Activated CD4-positive, alpha-beta T cell treated with anti-CD3 and anti-CD28 coated beads for 36 hours (primary cell): ENCODE data around the gene LETM1. TPM values are rescaled to one million over a fixed set of nuclear protein-coding genes. Genes with fewer than 3 reads are reported as not detected.

Experiments
- ATAC-seq: fragments of 200-7000 bp; cut with Tn5 transposase; one replicate; pipeline ENCODE4 v1.10.0; 2021; ENCODE audit warnings: mild to moderate bottlenecking, moderate library complexity
- CTCF ChIA-PET: fragments of 350-600 bp; sonication (Branson Sonifier 250); formaldehyde crosslinking; loops from one replicate; lab custom pipeline; 2021; ENCODE audit warnings: antibody characterized with exemption; lab: Charles Lee
- POLR2A ChIA-PET: fragments of 350-600 bp; sonication (Branson Sonifier 250); formaldehyde crosslinking; loops from one replicate; lab custom pipeline; 2021; ENCODE audit warnings: antibody characterized with exemption, inconsistent platforms; lab: Charles Lee
- DNase-seq: peaks from one replicate; pipeline ENCODE4 v3.0.0-alpha.2; 2020
- H3K27ac Mint-ChIP-seq: one replicate; pipeline ENCODE4 v1.8.0; 2021; ENCODE audit warnings: mixed read lengths
- H3K27me3 Mint-ChIP-seq: one replicate; pipeline ENCODE4 v1.8.0; 2021; ENCODE audit warnings: mixed read lengths
- H3K36me3 Mint-ChIP-seq: one replicate; pipeline ENCODE4 v1.8.0; 2021; ENCODE audit warnings: low read depth, mixed read lengths
- H3K4me1 Mint-ChIP-seq: one replicate; pipeline ENCODE4 v1.8.0; 2021; ENCODE audit warnings: mixed read lengths
- H3K4me3 Mint-ChIP-seq: one replicate; pipeline ENCODE4 v1.8.0; 2021; ENCODE audit warnings: mild to moderate bottlenecking, moderate library complexity, mixed read lengths
- H3K9me3 Mint-ChIP-seq: one replicate; pipeline ENCODE4 v1.8.0; 2021; ENCODE audit warnings: low read depth, mixed read lengths
- intact Hi-C, 2 experiments: fragments of 100-400 bp; cut with DNase I in 1 of 2; cut with micrococcal nuclease in 1 of 2; formaldehyde crosslinking; loops; one replicate each; pipeline versions ENCODE4 v1.14.2 to v1.15.1; 2022 to 2024; cut with DNase I, micrococcal nuclease
- total RNA-seq, 2 experiments: library from RNA; stranded (reverse); gene quantifications; one replicate each; pipeline ENCODE4 v1.2.3, GENCODE V29; 2021

The LETM1 gene
- total RNA-seq, 2 experiments from 2014 or later, result 41.6 to 51.3 TPM

- no peak for ATAC-seq
- peaks cover 47% of the 10 kb centered on the region for H3K4me1 Mint-ChIP-seq
- peaks cover 25% of the 10 kb centered on the region for H3K36me3 Mint-ChIP-seq
- intact Hi-C loops, result loop anchor here (1.0 to 10.0 kb wide), 9 partner anchors 26 to 1419 kb away; partner anchors contain the start of genes ATP5ME (in 1 of the 2), CTBP1 (in 1 of the 2), FAM193A (in 1 of the 2) and MYL5 (in 1 of the 2)
- CTCF ChIA-PET, result interaction anchor here (0.9 to 3.0 kb wide), 5 partner anchors 9 to 180 kb away, joined by 3 to 13 read pairs (median 3); no protein-coding TSS in a partner anchor
- no peaks in the 10 kb centered on the region for H3K9me3 Mint-ChIP-seq
- no peaks in the 10 kb centered on the region for H3K27me3 Mint-ChIP-seq
- peak overlapping the region; percentile 99 for H3K27ac Mint-ChIP-seq
- POLR2A ChIA-PET, result interaction anchor here (0.8 to 1.4 kb wide), 2 partner anchors 18 to 165 kb away, joined by 4 to 11 read pairs; partner anchors contain the start of gene LETM1
- DNase-seq, result no peak
- peak overlapping the region; percentile 99 for H3K4me3 Mint-ChIP-seq
These were observed 17.8 kb upstream of the LETM1 start for GRCh38 chr4:1873776-1874175.

- POLR2A ChIA-PET, result interaction anchor here (0.6 to 1.4 kb wide), 5 partner anchors 9 to 569 kb away, joined by 3 to 11 read pairs (median 4); partner anchors contain the start of gene LETM1
These were observed 17.3 kb upstream of the LETM1 start for GRCh38 chr4:1873291-1873690.

GRCh38 chr4:1872870-1873269, 16.9 kb upstream of the LETM1 start:
- Mint-ChIP-seq H3K36me3 (peaks cover 25% of the 10 kb centered on the region), H3K27me3 (no peaks in the 10 kb centered on the region), H3K4me1 (peaks cover 45% of the 10 kb centered on the region), H3K9me3 (no peaks in the 10 kb centered on the region), H3K4me3 (peak overlapping the region; percentile 99), H3K27ac (peak overlapping the region; percentile 99)
- ChIA-PET CTCF (interaction anchor here (0.5 to 3.0 kb wide), 6 partner anchors 10 to 522 kb away, joined by 3 to 13 read pairs (median 3); partner anchors contain the start of gene LETM1), POLR2A (interaction anchor here (0.6 to 1.4 kb wide), 5 partner anchors 9 to 569 kb away, joined by 3 to 11 read pairs (median 4); partner anchors contain the start of gene LETM1)
- ATAC-seq (peak; percentile 62), DNase-seq (peak; percentile 63)
- intact Hi-C loops, result loop anchor here (1.0 to 10.0 kb wide), 9 partner anchors 26 to 1419 kb away; partner anchors contain the start of genes ATP5ME (in 1 of the 2), CTBP1 (in 1 of the 2), FAM193A (in 1 of the 2) and MYL5 (in 1 of the 2)

More at GRCh38 chr4:1873291-1873690, 17.3 kb upstream of the LETM1 start:
- DNase-seq (no peak), ATAC-seq (no peak)
- H3K36me3 Mint-ChIP-seq, result peaks cover 25% of the 10 kb centered on the region
- H3K27me3 Mint-ChIP-seq, result no peaks in the 10 kb centered on the region
- CTCF ChIA-PET, result interaction anchor here (0.5 to 3.0 kb wide), 6 partner anchors 10 to 523 kb away, joined by 3 to 13 read pairs (median 3); partner anchors contain the start of gene LETM1
- H3K27ac Mint-ChIP-seq, result peak overlapping the region; percentile 99
- no peaks in the 10 kb centered on the region for H3K9me3 Mint-ChIP-seq
- intact Hi-C loops, result loop anchor here (1.0 to 10.0 kb wide), 9 partner anchors 26 to 1419 kb away; partner anchors contain the start of genes ATP5ME (in 1 of the 2), CTBP1 (in 1 of the 2), FAM193A (in 1 of the 2) and MYL5 (in 1 of the 2)
- peak overlapping the region; percentile 99 for H3K4me3 Mint-ChIP-seq
- H3K4me1 Mint-ChIP-seq, result peaks cover 45% of the 10 kb centered on the region

GRCh38 chr4:1871471-1872021, 15.6 kb upstream of the LETM1 start:
- no peak for ATAC-seq

GRCh38 chr4:1870578-1871443, 14.9 kb upstream of the LETM1 start, which contains the start of gene NSD2:
Gene NSD2 (plus strand): TSS chr4:1871393. CDS start chr4:1900655, 29,262 bp downstream.
- Mint-ChIP-seq H3K4me1 (peaks cover 36% of the 10 kb centered on the region), H3K9me3 (no peaks in the 10 kb centered on the region), H3K36me3 (peaks cover 16% of the 10 kb centered on the region), H3K27me3 (no peaks in the 10 kb centered on the region), H3K27ac (peak within 1 kb of the TSS; percentile 99), H3K4me3 (peak within 1 kb of the TSS; percentile 99)
- intact Hi-C loops, result loop anchor here (1.0 to 10.0 kb wide), 22 partner anchors 15 to 1421 kb away; partner anchors contain the start of genes LETM1 (in 2 of the 2), SLBP (in 2 of the 2), ATP5ME (in 1 of the 2) and CFAP99 (in 1 of the 2)
- ATAC-seq (peak; percentile 60), DNase-seq (peak; percentile 96)
- ChIA-PET POLR2A (interaction anchor here (0.6 to 1.7 kb wide), 4 partner anchors 12 to 970 kb away, joined by 3 to 7 read pairs (median 3); partner anchors contain the start of genes LETM1 and TMEM129), CTCF (interaction anchor here (0.9 kb wide), 1 partner anchor 10 kb away, joined by 3 read pairs; no protein-coding TSS in a partner anchor)

More at GRCh38 chr4:1871471-1872021, 15.6 kb upstream of the LETM1 start:
- DNase-seq, result no peak
- Mint-ChIP-seq H3K36me3 (peaks cover 17% of the 10 kb centered on the region), H3K27me3 (no peaks in the 10 kb centered on the region), H3K9me3 (no peaks in the 10 kb centered on the region), H3K4me1 (peaks cover 39% of the 10 kb centered on the region), H3K4me3 (no peak overlapping the region), H3K27ac (no peak overlapping the region)
- ChIA-PET CTCF (no interaction called here), POLR2A (no interaction called here)
- intact Hi-C loops, result loop anchor here (1.0 to 10.0 kb wide), 18 partner anchors 41 to 1421 kb away; partner anchors contain the start of genes SLBP (in 2 of the 2), ATP5ME (in 1 of the 2), CFAP99 (in 1 of the 2) and CTBP1 (in 1 of the 2)

- H3K27me3 Mint-ChIP-seq, result no peaks in the 10 kb centered on the region
- peak; percentile 59 for ATAC-seq
- peak overlapping the region; percentile 81 for H3K4me3 Mint-ChIP-seq
- H3K4me1 Mint-ChIP-seq, result peaks cover 36% of the 10 kb centered on the region
- H3K27ac Mint-ChIP-seq, result peak overlapping the region; percentile 95
- ChIA-PET POLR2A (interaction anchor here (0.5 to 1.7 kb wide), 3 partner anchors 12 to 306 kb away, joined by 3 to 7 read pairs (median 3); partner anchors contain the start of gene LETM1), CTCF (interaction anchor here (0.9 kb wide), 1 partner anchor 9 kb away, joined by 3 read pairs; no protein-coding TSS in a partner anchor)
- DNase-seq, result peak; percentile 94
- intact Hi-C loops, result loop anchor here (1.0 to 10.0 kb wide), 17 partner anchors 14 to 1422 kb away; partner anchors contain the start of genes LETM1 (in 2 of the 2), ATP5ME (in 1 of the 2), CFAP99 (in 1 of the 2) and CTBP1 (in 1 of the 2)
- peaks cover 16% of the 10 kb centered on the region for H3K36me3 Mint-ChIP-seq
- no peaks in the 10 kb centered on the region for H3K9me3 Mint-ChIP-seq
These were observed 14.3 kb upstream of the LETM1 start for GRCh38 chr4:1870328-1870577.

GRCh38 chr4:1869530-1870327, 13.8 kb upstream of the LETM1 start:
- ATAC-seq, result no peak
- H3K4me1 Mint-ChIP-seq, result peaks cover 33% of the 10 kb centered on the region
- H3K27ac Mint-ChIP-seq, result peak overlapping the region; percentile 95
- no peaks in the 10 kb centered on the region for H3K9me3 Mint-ChIP-seq
- ChIA-PET CTCF (interaction anchor here (0.9 kb wide), 1 partner anchor 9 kb away, joined by 3 read pairs; no protein-coding TSS in a partner anchor), POLR2A (interaction anchor here (0.5 to 1.7 kb wide), 3 partner anchors 11 to 306 kb away, joined by 3 to 7 read pairs (median 3); partner anchors contain the start of gene LETM1)
- intact Hi-C loops, result loop anchor here (1.0 to 10.0 kb wide), 17 partner anchors 13 to 1423 kb away; partner anchors contain the start of genes LETM1 (in 2 of the 2), ATP5ME (in 1 of the 2), CFAP99 (in 1 of the 2) and CTBP1 (in 1 of the 2)
- peaks cover 14% of the 10 kb centered on the region for H3K36me3 Mint-ChIP-seq
- no peaks in the 10 kb centered on the region for H3K27me3 Mint-ChIP-seq
- peak overlapping the region; percentile 81 for H3K4me3 Mint-ChIP-seq
- DNase-seq, result no peak

- intact Hi-C loops, result no loop called here
- H3K36me3 Mint-ChIP-seq, result peaks cover 8% of the 10 kb centered on the region
- H3K4me1 Mint-ChIP-seq, result peaks cover 25% of the 10 kb centered on the region
- no peaks in the 10 kb centered on the region for H3K9me3 Mint-ChIP-seq
- POLR2A ChIA-PET, result no interaction called here
- no peaks in the 10 kb centered on the region for H3K27me3 Mint-ChIP-seq
- CTCF ChIA-PET, result interaction anchor here (0.7 to 1.2 kb wide), 2 partner anchors 10 to 44 kb away, joined by 3 to 4 read pairs; no protein-coding TSS in a partner anchor
- ATAC-seq, result no peak
- DNase-seq, result no peak
- H3K4me3 Mint-ChIP-seq, result no peak overlapping the region
- no peak overlapping the region for H3K27ac Mint-ChIP-seq
These were observed 13.0 kb upstream of the LETM1 start for GRCh38 chr4:1868912-1869311.

- intact Hi-C loops, result no loop called here
- CTCF ChIA-PET, result interaction anchor here (1.2 kb wide), 1 partner anchor 10 kb away, joined by 3 read pairs; no protein-coding TSS in a partner anchor
- Mint-ChIP-seq H3K4me1 (peaks cover 20% of the 10 kb centered on the region), H3K27me3 (no peaks in the 10 kb centered on the region), H3K36me3 (peaks cover 8% of the 10 kb centered on the region), H3K4me3 (no peak overlapping the region), H3K9me3 (no peaks in the 10 kb centered on the region), H3K27ac (no peak overlapping the region)
- ATAC-seq, result no peak
- no peak for DNase-seq
- POLR2A ChIA-PET, result interaction anchor here (0.6 kb wide), 2 partner anchors 12 to 227 kb away, joined by 4 read pairs; no protein-coding TSS in a partner anchor
These were observed 12.3 kb upstream of the LETM1 start for GRCh38 chr4:1868293-1868692.
